Choroid plexus epithelial cell (primary cell): ENCODE results near the gene EIF2S2.

Experiments used
- DNase-seq: peaks from one replicate; pipeline ENCODE4 v3.0.0-alpha.2; 2010; ENCODE audit warnings: low read depth
- H3K4me3 ChIP-seq: 2 replicates; pipeline ENCODE4 v1.5.1; 2011; ENCODE audit warnings: low read depth, mild to moderate bottlenecking, control low read depth, low read length, moderate library complexity
- TF ChIP-seq, protein P1 (sequence below): conservative IDR thresholded peaks from 2 replicates; pipeline ENCODE4 v1.5.1; 2011; ENCODE audit warnings: low read depth, mild to moderate bottlenecking, control low read depth, inconsistent platforms, low read length, moderate library complexity

The EIF2S2 gene

DNA sequence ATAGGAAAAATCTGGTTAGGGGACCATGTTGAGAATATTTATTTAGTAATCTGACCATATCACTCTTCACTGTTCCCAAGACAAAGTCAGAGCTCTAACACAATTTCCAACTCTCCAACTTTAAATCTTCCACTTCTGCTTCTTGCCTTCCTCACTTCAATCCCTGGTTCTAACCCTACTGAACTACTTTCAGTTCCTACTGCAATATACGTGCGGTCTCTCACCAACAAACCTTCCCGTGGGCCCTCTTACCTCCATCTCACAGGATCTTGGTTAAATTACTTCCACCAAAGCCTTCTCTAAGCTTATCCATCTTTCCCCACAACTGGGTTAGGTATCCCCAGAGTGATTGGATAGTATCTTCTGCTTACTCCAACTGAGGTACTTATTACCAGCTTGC is 8.0 kb downstream of the EIF2S2 start:
- no peak overlapping the region for H3K4me3 ChIP-seq
- no peak for DNase-seq
- TF ChIP-seq, protein P1, sequence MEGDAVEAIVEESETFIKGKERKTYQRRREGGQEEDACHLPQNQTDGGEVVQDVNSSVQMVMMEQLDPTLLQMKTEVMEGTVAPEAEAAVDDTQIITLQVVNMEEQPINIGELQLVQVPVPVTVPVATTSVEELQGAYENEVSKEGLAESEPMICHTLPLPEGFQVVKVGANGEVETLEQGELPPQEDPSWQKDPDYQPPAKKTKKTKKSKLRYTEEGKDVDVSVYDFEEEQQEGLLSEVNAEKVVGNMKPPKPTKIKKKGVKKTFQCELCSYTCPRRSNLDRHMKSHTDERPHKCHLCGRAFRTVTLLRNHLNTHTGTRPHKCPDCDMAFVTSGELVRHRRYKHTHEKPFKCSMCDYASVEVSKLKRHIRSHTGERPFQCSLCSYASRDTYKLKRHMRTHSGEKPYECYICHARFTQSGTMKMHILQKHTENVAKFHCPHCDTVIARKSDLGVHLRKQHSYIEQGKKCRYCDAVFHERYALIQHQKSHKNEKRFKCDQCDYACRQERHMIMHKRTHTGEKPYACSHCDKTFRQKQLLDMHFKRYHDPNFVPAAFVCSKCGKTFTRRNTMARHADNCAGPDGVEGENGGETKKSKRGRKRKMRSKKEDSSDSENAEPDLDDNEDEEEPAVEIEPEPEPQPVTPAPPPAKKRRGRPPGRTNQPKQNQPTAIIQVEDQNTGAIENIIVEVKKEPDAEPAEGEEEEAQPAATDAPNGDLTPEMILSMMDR = no peak

DNA sequence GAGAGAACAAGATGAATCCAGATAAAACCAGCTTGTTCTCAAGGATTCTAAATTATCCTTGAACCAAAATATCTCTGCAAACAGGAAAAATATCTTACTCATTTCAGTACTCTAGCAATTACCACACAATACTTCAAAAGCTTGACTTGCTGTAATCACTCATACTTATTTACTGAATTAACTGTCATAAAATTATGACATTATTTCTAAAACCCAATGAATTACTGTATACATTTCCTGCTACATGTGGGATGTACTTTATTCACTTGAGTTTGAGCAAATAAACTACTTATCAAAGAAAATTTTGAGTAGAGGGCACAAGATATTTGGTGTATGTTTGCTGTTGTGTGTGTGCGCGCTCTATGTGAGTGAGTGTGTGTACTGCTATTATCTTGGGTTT is 9.7 kb downstream of the EIF2S2 start:
- TF ChIP-seq, protein P1 = no peak
- DNase-seq = no peak
- H3K4me3 ChIP-seq = no peak overlapping the region

DNA sequence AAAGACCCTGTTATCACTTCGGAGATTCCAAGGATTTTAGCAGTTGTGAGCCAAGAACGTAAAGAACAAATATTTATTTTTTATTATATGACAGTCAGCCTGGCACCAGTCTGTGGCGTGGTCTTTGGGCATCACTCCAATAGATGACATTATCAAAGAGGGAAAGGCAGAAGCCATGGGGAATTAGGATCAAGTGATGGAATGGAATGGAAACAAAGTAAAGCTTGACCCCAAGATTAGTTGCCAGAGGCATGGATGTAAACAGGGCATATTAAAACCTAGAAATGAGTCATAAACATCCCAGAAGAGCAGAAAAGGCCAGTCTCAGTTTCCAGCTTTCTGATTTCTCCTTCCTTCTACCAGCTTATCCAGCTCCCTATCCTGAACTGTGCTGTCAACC is 11.5 kb downstream of the EIF2S2 start:
- no peak overlapping the region for H3K4me3 ChIP-seq
- TF ChIP-seq, protein P1 = no peak
- no peak for DNase-seq

DNA sequence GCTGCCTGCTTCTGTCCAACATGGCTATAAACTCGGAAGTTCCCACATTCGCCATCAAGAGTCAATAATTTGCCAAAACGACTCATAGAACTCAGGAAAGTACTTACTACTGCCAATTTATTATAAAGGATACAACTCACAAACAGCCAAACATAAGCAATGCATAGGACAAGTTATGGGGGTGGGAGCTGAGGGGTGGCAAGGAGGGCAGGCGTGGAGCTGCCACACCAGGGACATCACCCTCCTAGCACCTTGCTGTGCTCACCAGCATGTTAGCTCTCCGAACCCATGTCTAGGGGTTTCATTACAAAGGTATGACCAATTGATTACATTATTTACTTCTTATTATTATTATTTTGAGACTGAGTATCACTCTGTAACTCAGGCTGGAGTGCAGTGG is 12.4 kb downstream of the EIF2S2 start:
- TF ChIP-seq, protein P1 = no peak
- no peak for DNase-seq
- no peak overlapping the region for H3K4me3 ChIP-seq

DNA sequence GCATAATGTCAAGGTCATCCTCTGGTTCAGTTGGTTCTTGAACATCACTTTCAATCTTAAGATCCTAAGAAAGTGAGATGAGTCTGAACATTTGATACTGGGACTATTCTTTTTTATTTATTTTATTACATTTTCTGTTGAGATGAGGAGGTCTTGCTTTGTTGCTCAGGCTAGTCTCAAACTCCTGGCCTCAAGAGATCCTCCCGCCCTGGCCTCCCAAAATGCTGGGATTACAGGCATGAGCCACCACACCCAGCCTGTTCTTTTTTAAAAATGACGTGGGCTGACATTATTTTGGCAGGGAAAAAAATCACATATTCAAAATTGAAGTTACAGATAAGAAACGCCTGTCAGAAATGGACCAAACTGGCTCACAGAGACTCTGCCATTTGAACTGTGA is 13.5 kb downstream of the EIF2S2 start:
- no peak for DNase-seq
- H3K4me3 ChIP-seq = no peak overlapping the region
- TF ChIP-seq, protein P1 = no peak

DNA sequence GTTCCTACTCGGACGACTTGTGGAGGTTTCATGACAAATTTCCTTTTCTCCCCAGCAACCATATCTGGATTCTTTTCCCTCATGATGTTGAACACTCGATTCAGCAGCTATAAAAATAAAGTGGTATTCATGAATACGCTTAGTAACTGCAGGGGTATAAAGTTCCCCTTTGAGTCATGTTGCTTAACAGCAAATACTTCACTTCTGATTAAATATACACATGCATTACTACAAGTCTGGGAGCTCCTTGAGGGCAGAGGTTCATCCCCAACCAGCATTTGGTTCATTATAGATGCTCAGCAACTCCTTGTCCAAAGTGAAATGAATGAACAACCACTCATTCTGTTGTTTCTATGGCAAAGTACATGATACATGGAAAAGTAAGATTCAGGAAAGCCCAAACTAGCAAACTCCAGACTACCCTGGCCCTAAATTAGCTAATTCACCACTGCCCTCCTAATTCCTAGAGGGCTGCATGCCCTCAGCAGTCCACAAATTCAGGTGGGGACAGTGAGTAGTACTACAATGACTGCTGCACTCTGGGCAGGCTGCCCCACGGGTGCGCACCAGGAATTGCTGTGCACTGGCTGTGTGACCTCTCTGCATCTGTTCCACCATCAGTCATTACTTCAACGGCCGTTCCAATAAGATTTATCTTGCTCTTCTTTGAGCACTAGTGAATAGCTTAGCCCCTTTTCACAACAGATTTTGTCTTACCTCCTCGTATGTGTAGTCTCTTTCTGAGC is 15.2 kb downstream of the EIF2S2 start:
- DNase-seq = peak; percentile 19
- TF ChIP-seq, protein P1 = no peak
- no peak overlapping the region for H3K4me3 ChIP-seq

DNA sequence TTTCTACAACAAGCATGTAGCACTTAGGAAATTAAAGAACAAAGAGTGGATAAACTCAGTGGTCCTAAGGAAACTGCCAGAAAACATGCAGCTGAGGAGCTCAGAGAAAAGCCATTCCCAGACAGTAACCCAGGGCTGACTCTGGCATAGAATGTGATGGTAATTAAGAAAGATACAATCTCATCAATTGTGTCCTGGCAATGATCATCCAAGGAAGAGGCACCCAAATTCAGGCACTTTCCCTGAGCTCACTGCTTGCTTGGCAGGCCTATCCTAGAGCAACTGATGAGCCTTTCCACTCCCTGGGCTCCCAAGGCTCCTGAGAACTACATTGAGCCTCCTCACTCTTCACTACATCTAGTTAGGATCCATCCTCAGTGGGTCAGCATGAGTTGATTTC is 16.2 kb downstream of the EIF2S2 start:
- no peak overlapping the region for H3K4me3 ChIP-seq
- no peak for DNase-seq

More for the DNA sequence above, 16.2 kb downstream of the EIF2S2 start:
- TF ChIP-seq, protein P1 = no peak
